ENCODE measurements around the gene SEPSECS.

DNA sequence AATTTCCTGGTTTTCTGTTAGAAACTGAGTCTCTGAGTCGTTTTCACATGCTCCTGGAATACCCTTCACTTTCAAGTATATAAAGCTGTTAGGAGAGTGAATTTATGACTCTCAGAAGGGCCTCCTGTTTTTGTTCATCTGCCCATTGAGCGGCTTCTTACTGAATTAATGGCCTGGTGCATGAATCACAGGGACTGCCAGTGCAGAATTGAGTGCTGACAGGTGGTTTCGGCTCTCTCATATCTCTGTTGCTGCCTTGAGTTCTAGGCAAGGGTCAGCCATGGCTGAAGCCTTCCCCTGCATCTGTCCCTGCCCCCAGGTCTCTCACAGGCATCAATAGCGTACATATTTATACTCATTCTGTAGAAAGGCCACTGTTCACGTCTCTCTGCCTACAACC lies 22.7 kb upstream of the SEPSECS start:
- TF ChIP-seq POLR2AphosphoS5 (IDR thresholded peaks at IDR 0.05), result no peak
- TF ChIP-seq, protein P1, sequence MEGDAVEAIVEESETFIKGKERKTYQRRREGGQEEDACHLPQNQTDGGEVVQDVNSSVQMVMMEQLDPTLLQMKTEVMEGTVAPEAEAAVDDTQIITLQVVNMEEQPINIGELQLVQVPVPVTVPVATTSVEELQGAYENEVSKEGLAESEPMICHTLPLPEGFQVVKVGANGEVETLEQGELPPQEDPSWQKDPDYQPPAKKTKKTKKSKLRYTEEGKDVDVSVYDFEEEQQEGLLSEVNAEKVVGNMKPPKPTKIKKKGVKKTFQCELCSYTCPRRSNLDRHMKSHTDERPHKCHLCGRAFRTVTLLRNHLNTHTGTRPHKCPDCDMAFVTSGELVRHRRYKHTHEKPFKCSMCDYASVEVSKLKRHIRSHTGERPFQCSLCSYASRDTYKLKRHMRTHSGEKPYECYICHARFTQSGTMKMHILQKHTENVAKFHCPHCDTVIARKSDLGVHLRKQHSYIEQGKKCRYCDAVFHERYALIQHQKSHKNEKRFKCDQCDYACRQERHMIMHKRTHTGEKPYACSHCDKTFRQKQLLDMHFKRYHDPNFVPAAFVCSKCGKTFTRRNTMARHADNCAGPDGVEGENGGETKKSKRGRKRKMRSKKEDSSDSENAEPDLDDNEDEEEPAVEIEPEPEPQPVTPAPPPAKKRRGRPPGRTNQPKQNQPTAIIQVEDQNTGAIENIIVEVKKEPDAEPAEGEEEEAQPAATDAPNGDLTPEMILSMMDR (IDR thresholded peaks at IDR 0.05), result no peak

Data from stomach (tissue), 4 donors.